Gastroesophageal sphincter (tissue), 3 donors: ENCODE results near the gene EFNB2.

Experiments used
- CTCF ChIP-seq, 4 experiments: fragments of 200-600 bp in 2 of 4; fragments of 450-650 bp in 2 of 4; sonication (generic) in 1 of 4; IDR thresholded peaks; one replicate each; pipeline ENCODE4 v1.5.1; 2017 to 2019; ENCODE audit warnings: antibody characterized with exemption in 4 of 4, mild to moderate bottlenecking in 2 of 4, moderate library complexity in 2 of 4
- POLR2A ChIP-seq, 2 donors: fragments of 450-650 bp; IDR thresholded peaks; one replicate each; pipeline ENCODE4 v1.6.1; 2017; ENCODE audit warnings: antibody characterized with exemption in 2 of 2, mild to moderate bottlenecking in 2 of 2, moderate library complexity in 1 of 2

GRCh38 chr13:106517109-106517847 is 18.2 kb downstream of the EFNB2 start:
- no peak for TF ChIP-seq CTCF (IDR thresholded peaks at IDR 0.05)
- no peak for TF ChIP-seq POLR2A (IDR thresholded peaks at IDR 0.05)
